ENCODE measurements around the gene MSRB1. TPM values are rescaled to one million over a fixed set of nuclear protein-coding genes. Genes with fewer than 3 reads are reported as not detected.

Gene MSRB1
- total and polyA plus RNA-seq, 9 donors: 6.7 to 31.1 (median 21.9) TPM

GRCh38 chr16:1909561-1910231 is 33.3 kb downstream of the MSRB1 start:
- Histone ChIP-seq H3K27me3 (no peaks in the 10 kb centered on the region), H3K27ac (no peak overlapping the region), H3K4me1 (ENCODE audit: insufficient read depth) (peaks cover under 1% of the 10 kb centered on the region), H3K36me3 (no peaks in the 10 kb centered on the region), H3K9me3 (no peaks in the 10 kb centered on the region), H3K4me3 (no peak overlapping the region)
- no peak for DNase-seq
- WGBS, 3 donors: 71 to 75% (median 75%) methylated on average over 18 of the region's 18 CpGs
- no peak for TF ChIP-seq EP300 (IDR thresholded peaks at IDR 0.05)
- intact Hi-C loops (cut with DNase I): no loop called here

- TF ChIP-seq EP300 (IDR thresholded peaks at IDR 0.05) (no peak), CTCF (IDR thresholded peaks at IDR 0.05) (no peak), POLR2A (IDR thresholded peaks at IDR 0.05) (no peak)
- 53 to 62% (median 58%) methylated on average over 8 to 9 of the region's 9 CpGs for WGBS, 3 donors
- intact Hi-C loops (cut with DNase I): no loop called here
- no peak for DNase-seq
- Histone ChIP-seq H3K9me3 (no peaks in the 10 kb centered on the region), H3K4me3 (no peak overlapping the region), H3K27me3 (no peaks in the 10 kb centered on the region), H3K36me3 (no peaks in the 10 kb centered on the region), H3K4me1 (ENCODE audit: insufficient read depth) (peaks cover 5% of the 10 kb centered on the region), H3K27ac (no peak overlapping the region)
Measured at GRCh38 chr16:1908983-1909382, 34.0 kb downstream of the MSRB1 start.

GRCh38 chr16:1908184-1908583 is 34.8 kb downstream of the MSRB1 start:
- 68 to 79% (median 76%) methylated on average over 17 of the region's 17 CpGs for WGBS, 3 donors
- TF ChIP-seq EP300 (IDR thresholded peaks at IDR 0.05) (no peak), POLR2A (IDR thresholded peaks at IDR 0.05) (no peak), CTCF (IDR thresholded peaks at IDR 0.05) (no peak)
- Histone ChIP-seq H3K4me1 (ENCODE audit: insufficient read depth) (peaks cover 5% of the 10 kb centered on the region), H3K4me3 (no peak overlapping the region), H3K27ac (no peak overlapping the region), H3K36me3 (no peaks in the 10 kb centered on the region), H3K9me3 (no peaks in the 10 kb centered on the region), H3K27me3 (no peaks in the 10 kb centered on the region)
- no peak for DNase-seq
- intact Hi-C loops (cut with DNase I): no loop called here

GRCh38 chr16:1907226-1907860 is 35.7 kb downstream of the MSRB1 start:
- Histone ChIP-seq H3K4me1 (ENCODE audit: insufficient read depth) (peaks cover 5% of the 10 kb centered on the region), H3K9me3 (no peaks in the 10 kb centered on the region), H3K27ac (no peak overlapping the region), H3K4me3 (no peak overlapping the region), H3K36me3 (no peaks in the 10 kb centered on the region), H3K27me3 (no peaks in the 10 kb centered on the region)
- TF ChIP-seq CTCF (IDR thresholded peaks at IDR 0.05) (no peak), POLR2A (IDR thresholded peaks at IDR 0.05) (no peak), EP300 (IDR thresholded peaks at IDR 0.05) (no peak)
- 61 to 70% (median 64%) methylated on average over 14 to 17 of the region's 17 CpGs for WGBS, 3 donors
- no peak for DNase-seq
- intact Hi-C loops (cut with DNase I): no loop called here

- DNase-seq: no peak
- no peaks in the 10 kb centered on the region for H3K27me3 ChIP-seq
- no peaks in the 10 kb centered on the region for H3K36me3 ChIP-seq
- intact Hi-C loops (cut with DNase I): no loop called here
- peaks cover 5% of the 10 kb centered on the region for H3K4me1 ChIP-seq (ENCODE audit: insufficient read depth)
- no peak overlapping the region for H3K27ac ChIP-seq
- H3K4me3 ChIP-seq: no peak overlapping the region
- H3K9me3 ChIP-seq: no peaks in the 10 kb centered on the region
- TF ChIP-seq EP300 (IDR thresholded peaks at IDR 0.05): no peak
- TF ChIP-seq POLR2A (IDR thresholded peaks at IDR 0.05): no peak
- no peak for TF ChIP-seq CTCF (IDR thresholded peaks at IDR 0.05)
- 71 to 83% (median 77%) methylated on average over 5 of the region's 5 CpGs for WGBS, 3 donors
Measured at GRCh38 chr16:1906846-1907165, 36.2 kb downstream of the MSRB1 start.

Data from ovary (tissue), 9 donors.